Fibroblast of lung (primary cell): Measurements from ENCODE around the gene OBSCN. TPM values are rescaled to one million over a fixed set of nuclear protein-coding genes. Genes with fewer than 3 reads are reported as not detected.

Source experiments
- DNase-seq, 2 donors: peaks; one replicate each; pipeline versions ENCODE4 v3.0.0 to v3.0.0-alpha.2; 2010; ENCODE audit warnings: low read depth in 2 of 2
- H2AFZ ChIP-seq: 2 replicates; pipeline ENCODE4 v1.5.1; 2012; ENCODE audit warnings: low read length, control low read depth, inconsistent platforms
- H3K27ac ChIP-seq: 2 replicates; pipeline ENCODE4 v1.5.1; 2011; ENCODE audit warnings: low read length, control low read depth; ENCODE audit not compliant: insufficient read depth
- H3K27me3 ChIP-seq: 2 replicates; pipeline ENCODE4 v1.5.1; 2011; ENCODE audit warnings: mild to moderate bottlenecking, low read length; ENCODE audit not compliant: control insufficient read depth, insufficient read depth
- H3K36me3 ChIP-seq: 2 replicates; pipeline ENCODE4 v1.5.1; 2011; ENCODE audit warnings: low read length; ENCODE audit not compliant: control insufficient read depth, insufficient read depth
- H3K4me1 ChIP-seq: 2 replicates; pipeline ENCODE4 v1.5.1; 2011; ENCODE audit warnings: low read length; ENCODE audit not compliant: control insufficient read depth, insufficient read depth; ENCODE audit errors: extremely low read depth
- H3K4me2 ChIP-seq: 2 replicates; pipeline ENCODE4 v1.5.1; 2011; ENCODE audit warnings: low read length, control low read depth; ENCODE audit not compliant: insufficient read depth; ENCODE audit errors: extremely low read depth
- H3K4me3 ChIP-seq, 4 experiments: fragments of 200-600 bp in 1 of 4; sonication (generic) in 1 of 4; replicated peaks in 1 of 4; 2 replicates each; pipeline ENCODE4 v1.5.1; 2011 to 2016; ENCODE audit warnings: low read length in 4 of 4, low read depth in 3 of 4, mild to moderate bottlenecking in 3 of 4, control low read depth in 2 of 4, inconsistent platforms in 1 of 4, mixed read lengths in 1 of 4; ENCODE audit not compliant: insufficient read depth in 1 of 4; ENCODE audit errors: control extremely low read depth in 1 of 4
- H3K79me2 ChIP-seq: 2 replicates; pipeline ENCODE4 v1.5.1; 2012; ENCODE audit warnings: mild to moderate bottlenecking, low read length, inconsistent platforms; ENCODE audit not compliant: control insufficient read depth, insufficient read depth
- H3K9ac ChIP-seq: 2 replicates; pipeline ENCODE4 v1.5.1; 2011; ENCODE audit warnings: mild to moderate bottlenecking, low read length, control low read depth; ENCODE audit not compliant: insufficient read depth
- H3K9me3 ChIP-seq: 2 replicates; pipeline ENCODE4 v1.5.1; 2012; ENCODE audit warnings: low read depth, low read length; ENCODE audit not compliant: control insufficient read depth, insufficient read depth
- H4K20me1 ChIP-seq: 2 replicates; pipeline ENCODE4 v1.5.1; 2011; ENCODE audit warnings: low read length; ENCODE audit not compliant: control insufficient read depth, insufficient read depth; ENCODE audit errors: extremely low read depth
- CTCF ChIP-seq, 2 donors: IDR thresholded peaks in 1 of 2; conservative IDR thresholded peaks in 1 of 2; 1 replicate in 1 of 2; 2 replicates in 1 of 2; pipeline ENCODE4 v1.5.1; 2011 to 2012; ENCODE audit warnings: low read length in 2 of 2, control low read depth in 1 of 2, inconsistent platforms in 1 of 2, low read depth in 1 of 2, mild to moderate bottlenecking in 1 of 2
- EZH2 ChIP-seq: IDR thresholded peaks from 2 replicates; pipeline ENCODE4 v1.5.1; 2012; ENCODE audit warnings: low read length, control low read depth, mild to moderate bottlenecking; ENCODE audit errors: missing control alignments
- polyA plus RNA-seq, 2 donors: library from polyadenylated mRNA; depleted of rRNA in 1 of 2; stranded (reverse) in 1 of 2; unstranded in 1 of 2; fragments of >200 nt; gene quantifications; 2 replicates each; pipeline ENCODE4 v1.2.1, GENCODE V29; 2011 to 2012; ENCODE audit warnings: missing spikeins in 1 of 2
- total RNA-seq: library from RNA; depleted of rRNA; stranded (reverse); fragments of >200 nt; gene quantifications from 2 replicates; pipeline ENCODE4 v1.2.1, GENCODE V29; 2014

The OBSCN gene
- total and polyA plus RNA-seq, 2 donors (not counting 1 experiment from before 2014, with no cell fraction given), result 0.87 to 16.8 TPM

GRCh38 chr1:228217551-228218344 is 9.9 kb downstream of the OBSCN start:
- no peak for TF ChIP-seq EZH2
- peak in 1 of 2 donors; percentile 27 for TF ChIP-seq CTCF (conservative IDR thresholded peaks at IDR 0.05 in 1 of 2, IDR thresholded peaks at IDR 0.05 in 1 of 2; ENCODE audit: low read depth in 1 of 2, low read length in 2 of 2)
- Histone ChIP-seq H3K27ac (no peak overlapping the region), H3K36me3 (no peaks in the 10 kb centered on the region)

GRCh38 chr1:228218513-228219244 is 10.8 kb downstream of the OBSCN start:
- H3K27me3 ChIP-seq, result no peaks in the 10 kb centered on the region
- no peak for DNase-seq
- no peaks in the 10 kb centered on the region for H3K9me3 ChIP-seq
- H4K20me1 ChIP-seq, result no peaks in the 10 kb centered on the region
- H3K4me3 ChIP-seq, result no peak overlapping the region
- H2AFZ ChIP-seq, result no peak overlapping the region
- H3K4me1 ChIP-seq, result no peaks in the 10 kb centered on the region
- TF ChIP-seq CTCF (conservative IDR thresholded peaks at IDR 0.05 in 1 of 2, IDR thresholded peaks at IDR 0.05 in 1 of 2; ENCODE audit: low read depth in 1 of 2, low read length in 2 of 2), result no peak
- no peak overlapping the region for H3K4me2 ChIP-seq
- no peaks in the 10 kb centered on the region for H3K36me3 ChIP-seq
- H3K9ac ChIP-seq, result no peak overlapping the region
- no peaks in the 10 kb centered on the region for H3K79me2 ChIP-seq
- no peak overlapping the region for H3K27ac ChIP-seq

More at GRCh38 chr1:228217551-228218344, 9.9 kb downstream of the OBSCN start:
- no peaks in the 10 kb centered on the region for H3K4me1 ChIP-seq
- H2AFZ ChIP-seq, result no peak overlapping the region
- H4K20me1 ChIP-seq, result no peaks in the 10 kb centered on the region
- no peaks in the 10 kb centered on the region for H3K27me3 ChIP-seq
- no peaks in the 10 kb centered on the region for H3K9me3 ChIP-seq
- no peak overlapping the region for H3K4me2 ChIP-seq
- DNase-seq, result no peak
- H3K4me3 ChIP-seq, result no peak overlapping the region
- no peak overlapping the region for H3K9ac ChIP-seq
- no peaks in the 10 kb centered on the region for H3K79me2 ChIP-seq

DNA sequence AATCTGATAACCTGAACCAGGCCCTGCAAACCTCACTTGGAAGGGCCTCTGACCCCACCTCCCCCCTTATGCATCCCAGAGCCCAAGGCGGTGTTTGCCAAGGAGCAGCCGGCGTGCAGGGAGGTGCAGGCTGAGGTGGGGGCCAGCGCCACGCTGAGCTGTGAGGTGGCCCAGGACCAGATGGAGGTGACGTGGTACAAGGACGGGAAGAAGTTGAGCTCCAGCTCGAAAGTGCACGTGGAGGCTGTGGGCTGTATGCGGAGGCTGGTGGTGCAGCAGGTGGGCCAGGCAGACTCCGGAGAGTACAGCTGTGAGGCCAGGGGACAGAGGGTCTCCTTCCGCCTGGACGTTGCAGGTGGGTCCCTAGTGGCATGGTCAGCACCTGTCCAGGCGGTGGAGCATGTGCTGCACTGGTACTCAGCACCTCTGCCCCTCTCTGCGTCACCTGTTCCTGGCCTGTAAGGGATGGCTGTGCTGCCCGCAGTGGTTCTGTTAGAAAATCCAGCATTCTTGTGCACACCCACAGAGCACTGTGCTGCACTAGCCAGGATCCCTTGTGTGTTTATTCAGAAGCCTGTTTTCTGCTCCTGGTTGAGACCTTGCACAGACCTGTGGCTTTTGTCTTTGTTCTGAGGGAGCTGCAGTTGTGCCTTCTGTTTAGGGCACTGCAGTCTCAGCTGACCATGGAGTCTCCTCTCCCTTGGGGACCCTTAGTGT is 11.6 kb downstream of the OBSCN start:
- no peaks in the 10 kb centered on the region for H3K4me1 ChIP-seq
- H3K27ac ChIP-seq, result no peak overlapping the region
- no peaks in the 10 kb centered on the region for H3K9me3 ChIP-seq
- H2AFZ ChIP-seq, result no peak overlapping the region
- TF ChIP-seq CTCF (conservative IDR thresholded peaks at IDR 0.05 in 1 of 2, IDR thresholded peaks at IDR 0.05 in 1 of 2; ENCODE audit: low read depth in 1 of 2, low read length in 2 of 2) (no peak), EZH2 (no peak)
- no peak overlapping the region for H3K9ac ChIP-seq
- H4K20me1 ChIP-seq, result no peaks in the 10 kb centered on the region
- no peaks in the 10 kb centered on the region for H3K79me2 ChIP-seq
- no peak overlapping the region for H3K4me3 ChIP-seq
- H3K4me2 ChIP-seq, result no peak overlapping the region
- no peaks in the 10 kb centered on the region for H3K27me3 ChIP-seq
- no peak for DNase-seq
- H3K36me3 ChIP-seq, result no peaks in the 10 kb centered on the region
